OCI-LY1 (cell line): ENCODE data around the gene WFS1.

ENCODE experiments used
- H2AFZ ChIP-seq: fragments of 200-600 bp; sonication (generic), shearing (Covaris generic); 2 replicates; pipeline ENCODE4 v1.6.0; 2014; ENCODE audit warnings: antibody characterized with exemption, mild to moderate bottlenecking, low read length
- H3F3A ChIP-seq: fragments of 200-600 bp; sonication (generic), shearing (Covaris generic); 2 replicates; pipeline ENCODE4 v1.6.0; 2014; ENCODE audit warnings: mild to moderate bottlenecking, antibody characterized with exemption, low read length, moderate library complexity; ENCODE audit not compliant: insufficient read depth
- H3K27ac ChIP-seq: fragments of 200-600 bp; sonication (generic); 2 replicates; pipeline ENCODE4 v1.5.1; 2014; ENCODE audit warnings: low read length, mixed run types, mild to moderate bottlenecking, low read depth; ENCODE audit not compliant: poor library complexity, severe bottlenecking
- H3K27me3 ChIP-seq: fragments of 200-600 bp; sonication (generic); 2 replicates; pipeline ENCODE4 v1.6.0; 2014; ENCODE audit warnings: antibody characterized with exemption, mild to moderate bottlenecking, low read length, moderate library complexity; ENCODE audit not compliant: insufficient read depth
- H3K36me3 ChIP-seq: fragments of 200-600 bp; sonication (generic); 2 replicates; pipeline ENCODE4 v1.6.1; 2014; ENCODE audit warnings: mild to moderate bottlenecking, antibody characterized with exemption, low read length, moderate library complexity, mixed read lengths; ENCODE audit not compliant: insufficient read depth
- H3K4me1 ChIP-seq: fragments of 200-600 bp; sonication (generic); 2 replicates; pipeline ENCODE4 v1.5.1; 2014; ENCODE audit warnings: mild to moderate bottlenecking, low read length, moderate library complexity; ENCODE audit not compliant: insufficient read depth, severe bottlenecking
- H3K4me2 ChIP-seq: fragments of 200-600 bp; sonication (generic), shearing (Covaris generic); 2 replicates; pipeline ENCODE4 v1.6.1; 2014; ENCODE audit warnings: low read length
- H3K4me3 ChIP-seq: fragments of 200-600 bp; sonication (generic); 2 replicates; pipeline ENCODE4 v1.5.1; 2014; ENCODE audit warnings: low read length, low read depth, mild to moderate bottlenecking, mixed read lengths; ENCODE audit not compliant: poor library complexity, severe bottlenecking
- H3K79me2 ChIP-seq: fragments of 200-600 bp; shearing (Covaris generic); 2 replicates; pipeline ENCODE4 v1.6.1; 2016; ENCODE audit warnings: mixed run types, low read length, mixed read lengths; ENCODE audit not compliant: insufficient read depth
- H3K9ac ChIP-seq: fragments of 200-600 bp; sonication (generic), shearing (Covaris generic); 2 replicates; pipeline ENCODE4 v1.6.1; 2014; ENCODE audit warnings: mild to moderate bottlenecking, low read length, mixed read lengths
- H3K9me2 ChIP-seq: fragments of 200-600 bp; sonication (generic), shearing (Covaris generic); 2 replicates; pipeline ENCODE4 v1.6.1; 2014; ENCODE audit warnings: low read depth, mild to moderate bottlenecking, low read length, mixed read lengths
- H3K9me3 ChIP-seq: fragments of 200-600 bp; shearing (Covaris generic); 2 replicates; pipeline ENCODE4 v1.6.1; 2014; ENCODE audit warnings: low read length, mixed read lengths
- H4K20me1 ChIP-seq: fragments of 200-600 bp; sonication (generic), shearing (Covaris generic); 2 replicates; pipeline ENCODE4 v1.6.0; 2016; ENCODE audit warnings: mild to moderate bottlenecking, low read length; ENCODE audit not compliant: insufficient read depth
- CTCF ChIP-seq: fragments of 200-600 bp; sonication (generic), shearing (Covaris generic); IDR thresholded peaks from 2 replicates; pipeline ENCODE4 v1.5.1; 2017; ENCODE audit warnings: mild to moderate bottlenecking, antibody characterized with exemption, low read length, moderate library complexity, mixed read lengths
- EZH2 ChIP-seq: fragments of 200-600 bp; sonication (generic), shearing (Covaris generic); IDR thresholded peaks from 2 replicates; pipeline ENCODE4 v1.8.0; 2017; ENCODE audit warnings: borderline replicate concordance, mixed run types, mild to moderate bottlenecking, antibody characterized with exemption, low read length, moderate library complexity, mixed read lengths

WFS1 gene

GRCh38 chr4:6298852-6299251 lies 29.2 kb downstream of the WFS1 start:
- H4K20me1 ChIP-seq, result no peaks in the 10 kb centered on the region
- no peak for TF ChIP-seq CTCF
- no peak for TF ChIP-seq EZH2
- no peak overlapping the region for H3K27ac ChIP-seq
- no peaks in the 10 kb centered on the region for H3K4me1 ChIP-seq
- no peaks in the 10 kb centered on the region for H3K27me3 ChIP-seq
- no peak overlapping the region for H3K4me2 ChIP-seq
- H3F3A ChIP-seq, result no peaks in the 10 kb centered on the region
- H3K79me2 ChIP-seq, result no peaks in the 10 kb centered on the region
- H3K9me2 ChIP-seq, result no peaks in the 10 kb centered on the region
- H2AFZ ChIP-seq, result no peak overlapping the region
- no peaks in the 10 kb centered on the region for H3K9me3 ChIP-seq
- H3K9ac ChIP-seq, result no peak overlapping the region
- no peak overlapping the region for H3K4me3 ChIP-seq
- no peaks in the 10 kb centered on the region for H3K36me3 ChIP-seq

GRCh38 chr4:6299875-6300274 lies 30.2 kb downstream of the WFS1 start:
- H3F3A ChIP-seq, result no peaks in the 10 kb centered on the region
- H3K9me3 ChIP-seq, result no peaks in the 10 kb centered on the region
- H3K4me3 ChIP-seq, result no peak overlapping the region
- H3K79me2 ChIP-seq, result no peaks in the 10 kb centered on the region
- no peaks in the 10 kb centered on the region for H3K36me3 ChIP-seq
- no peak overlapping the region for H2AFZ ChIP-seq
- H3K27me3 ChIP-seq, result no peaks in the 10 kb centered on the region
- no peak for TF ChIP-seq CTCF
- TF ChIP-seq EZH2, result no peak
- H3K9me2 ChIP-seq, result no peaks in the 10 kb centered on the region
- H3K4me2 ChIP-seq, result no peak overlapping the region
- no peaks in the 10 kb centered on the region for H3K4me1 ChIP-seq
- no peaks in the 10 kb centered on the region for H4K20me1 ChIP-seq
- no peak overlapping the region for H3K27ac ChIP-seq
- H3K9ac ChIP-seq, result no peak overlapping the region

GRCh38 chr4:6300359-6300758 lies 30.7 kb downstream of the WFS1 start:
- H3K36me3 ChIP-seq, result no peaks in the 10 kb centered on the region
- no peak for TF ChIP-seq EZH2
- TF ChIP-seq CTCF, result no peak

More at GRCh38 chr4:6300359-6300758, 30.7 kb downstream of the WFS1 start:
- no peaks in the 10 kb centered on the region for H3F3A ChIP-seq
- H3K79me2 ChIP-seq, result no peaks in the 10 kb centered on the region
- H4K20me1 ChIP-seq, result no peaks in the 10 kb centered on the region
- H3K27ac ChIP-seq, result no peak overlapping the region
- H3K9ac ChIP-seq, result no peak overlapping the region
- no peaks in the 10 kb centered on the region for H3K4me1 ChIP-seq
- no peaks in the 10 kb centered on the region for H3K9me2 ChIP-seq
- H3K4me2 ChIP-seq, result no peak overlapping the region
- no peaks in the 10 kb centered on the region for H3K9me3 ChIP-seq
- no peak overlapping the region for H2AFZ ChIP-seq
- H3K4me3 ChIP-seq, result no peak overlapping the region
- H3K27me3 ChIP-seq, result no peaks in the 10 kb centered on the region
